HuH-7 (cell line): ENCODE measurements around the gene BLM.
"Not testable (repeated sequence)": the region's sequence is repeated elsewhere in the genome, so short reads cannot be mapped to it uniquely, and the experiment has no call there.

Experiments used
- DNase-seq: peaks from one replicate; pipeline ENCODE4 v3.0.0; 2011; ENCODE audit warnings: low spot score

The BLM gene

DNA sequence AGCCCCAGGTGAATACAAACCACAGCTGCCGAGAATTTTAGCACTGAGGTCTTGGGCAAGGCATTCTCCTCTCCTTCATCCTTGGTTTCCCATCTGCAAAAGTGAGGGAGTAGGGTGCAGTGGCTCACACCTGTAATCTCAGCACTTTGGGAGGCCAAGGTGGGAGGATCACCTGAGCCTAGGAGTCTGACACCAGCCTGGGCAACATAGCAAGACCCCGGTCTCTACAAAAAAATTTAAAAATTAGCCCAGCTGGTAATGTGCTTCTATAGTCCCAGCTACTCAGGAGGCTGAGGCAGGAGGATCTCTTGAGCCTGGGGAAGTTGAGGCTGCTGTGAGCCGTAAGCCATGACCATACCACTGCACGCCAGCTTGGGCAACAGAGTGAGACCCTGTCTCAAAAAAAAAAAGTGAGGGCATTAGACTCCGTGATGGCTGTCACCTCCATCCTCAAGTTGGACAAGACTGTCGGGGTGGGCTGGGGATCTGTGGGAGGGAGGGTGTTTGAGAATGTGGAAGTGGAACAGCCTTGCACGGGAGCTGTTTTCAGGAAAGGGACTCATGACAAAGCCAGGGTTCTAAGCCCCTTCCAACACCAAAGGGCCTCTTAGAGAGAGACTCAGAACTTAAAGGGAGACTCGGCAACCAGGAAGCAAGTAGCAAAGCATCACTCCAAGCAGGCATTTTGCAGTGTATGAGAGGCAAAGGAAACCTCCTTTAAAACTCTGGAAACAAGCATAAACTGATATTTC is 105.2 kb downstream of the BLM start:
- no peak for DNase-seq

- peak; percentile 60 for DNase-seq
Measured at GRCh38 chr15:90823455-90823974, 106.4 kb downstream of the BLM start.

- DNase-seq: not testable (repeated sequence)
Measured at GRCh38 chr15:90825115-90825899, 108.2 kb downstream of the BLM start.

GRCh38 chr15:90826206-90826885 is 109.2 kb downstream of the BLM start:
- DNase-seq: not testable (repeated sequence)

- no peak for DNase-seq
Measured at GRCh38 chr15:90826886-90827435, 109.8 kb downstream of the BLM start.

DNA sequence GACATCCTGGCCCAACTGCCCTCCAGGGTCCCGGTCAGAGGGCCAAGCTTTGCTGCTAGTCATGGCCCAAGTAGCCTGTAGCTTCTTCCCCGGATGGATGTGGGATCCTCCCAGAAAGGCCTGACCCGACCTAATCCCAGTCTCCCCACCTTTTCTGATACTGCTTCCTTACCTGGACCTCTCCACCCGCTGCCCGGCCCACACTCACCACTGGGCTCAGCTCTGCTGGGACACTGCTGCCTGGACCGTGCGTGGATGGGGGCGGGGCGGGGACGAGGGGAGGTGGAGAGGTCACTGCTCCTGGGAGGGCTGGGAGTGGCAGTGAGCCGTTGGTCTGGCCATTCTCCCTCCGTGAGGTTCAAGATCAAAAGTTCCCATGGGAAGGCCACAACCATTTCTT is 111.0 kb downstream of the BLM start:
- DNase-seq: no peak

DNA sequence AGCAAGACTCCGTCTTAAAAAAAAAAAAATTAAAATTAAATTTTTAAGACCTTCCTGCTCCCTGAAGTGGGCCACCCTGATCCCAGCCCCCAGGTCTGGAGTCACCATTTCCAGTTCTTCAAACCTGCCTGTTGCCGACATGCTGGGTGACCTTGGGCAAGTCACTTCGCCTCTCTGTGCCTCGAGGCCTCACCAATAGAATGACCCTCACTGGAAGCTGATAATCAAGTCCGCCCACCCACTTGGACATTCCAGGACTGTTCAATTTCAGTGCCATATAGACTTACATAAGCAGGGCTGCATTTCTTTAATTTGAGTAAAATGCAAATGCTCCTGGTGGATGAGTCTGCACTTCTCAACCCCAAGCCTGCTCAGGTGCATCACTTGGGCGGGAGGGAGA is 112.0 kb downstream of the BLM start:
- DNase-seq: no peak

GRCh38 chr15:90829942-90830440 is 112.8 kb downstream of the BLM start:
- no peak for DNase-seq

- DNase-seq: no peak
Measured at GRCh38 chr15:90834626-90835025, 117.5 kb downstream of the BLM start.

- peak; percentile 69 for DNase-seq
Measured at GRCh38 chr15:90836296-90836871, 119.2 kb downstream of the BLM start.

DNA sequence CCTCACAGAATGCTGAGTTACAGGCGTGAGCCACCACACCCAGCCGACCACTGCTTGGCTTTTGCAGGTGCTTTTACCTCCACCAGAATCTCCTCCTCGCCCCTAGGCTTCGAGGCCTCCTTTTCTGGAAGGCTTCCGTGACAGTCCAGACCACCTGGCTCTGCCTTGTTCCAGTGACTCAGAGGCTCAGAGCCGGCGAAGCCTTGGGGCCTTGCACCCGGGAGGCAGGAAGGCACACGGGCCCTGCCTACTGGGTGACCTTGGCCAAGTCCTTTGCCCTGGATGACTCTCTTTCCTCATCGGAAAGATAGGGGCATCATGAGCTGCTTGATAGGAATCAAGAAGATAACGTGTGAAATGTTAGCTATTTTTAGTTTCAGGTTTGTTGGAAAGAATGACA is 119.9 kb downstream of the BLM start:
- no peak for DNase-seq

DNA sequence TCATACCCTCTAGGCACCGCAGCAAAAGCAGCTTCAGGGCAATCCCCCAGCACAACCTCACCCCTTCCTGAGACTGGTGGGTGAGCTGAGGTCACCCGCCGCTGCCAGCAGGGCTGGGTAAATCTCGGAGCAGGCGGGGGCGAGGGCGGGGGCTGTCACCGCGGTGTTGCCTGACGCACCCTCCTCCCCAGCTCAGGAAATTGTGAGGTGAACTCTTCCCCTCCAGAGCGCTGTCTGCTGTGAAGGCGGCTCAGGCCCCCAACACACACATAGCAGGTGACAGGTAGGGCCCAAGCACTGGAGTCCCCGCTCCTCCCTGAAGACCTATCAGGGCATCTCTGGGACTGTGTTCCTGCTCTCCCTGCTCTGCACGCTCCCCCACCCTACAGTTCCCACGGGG is 121.0 kb downstream of the BLM start:
- DNase-seq: no peak

- DNase-seq: no peak
Measured at GRCh38 chr15:90838544-90838943, 121.4 kb downstream of the BLM start.

DNA sequence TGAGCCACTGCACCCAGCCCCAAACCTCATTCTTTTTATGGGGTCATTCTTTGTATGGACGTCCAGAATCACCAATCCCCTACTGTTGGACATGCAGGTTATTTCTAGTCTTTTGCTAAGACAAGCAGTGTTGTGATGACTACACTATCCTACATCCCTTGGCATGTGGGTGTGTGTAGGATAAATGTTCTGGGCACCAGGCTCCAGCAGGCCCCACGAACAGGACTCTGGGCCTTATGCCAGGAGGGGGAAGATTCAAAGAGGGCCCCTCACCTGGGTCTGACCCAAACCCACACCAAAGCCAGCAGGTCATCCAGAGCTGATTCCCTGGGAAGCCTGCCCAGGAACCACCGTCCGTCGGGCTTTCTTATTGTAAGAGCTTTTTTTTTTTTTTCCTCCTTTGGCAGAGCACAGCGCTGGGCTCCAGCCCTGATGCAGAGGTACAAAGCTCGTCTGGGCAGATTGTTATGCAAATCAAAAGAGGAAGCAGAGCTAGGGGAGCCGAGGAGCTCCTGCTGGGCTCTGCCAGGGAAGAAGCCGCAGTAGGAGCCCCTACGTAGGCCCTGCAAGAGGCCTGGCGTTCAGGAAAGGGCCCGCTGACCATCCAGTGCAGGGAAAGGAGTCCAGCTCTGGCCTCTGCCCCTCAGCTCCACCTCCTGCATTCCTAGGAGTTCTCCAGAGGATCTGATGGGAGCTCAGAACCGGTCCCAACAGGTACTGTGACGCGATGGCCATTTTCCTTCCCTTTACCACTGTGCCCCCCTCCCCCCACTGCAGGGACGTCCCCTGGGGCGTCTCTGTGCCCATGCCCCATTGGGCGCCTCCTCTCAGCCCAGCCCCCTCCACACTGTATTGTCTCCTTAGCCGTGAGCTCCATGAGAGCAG is 122.3 kb downstream of the BLM start:
- DNase-seq: no peak

DNA sequence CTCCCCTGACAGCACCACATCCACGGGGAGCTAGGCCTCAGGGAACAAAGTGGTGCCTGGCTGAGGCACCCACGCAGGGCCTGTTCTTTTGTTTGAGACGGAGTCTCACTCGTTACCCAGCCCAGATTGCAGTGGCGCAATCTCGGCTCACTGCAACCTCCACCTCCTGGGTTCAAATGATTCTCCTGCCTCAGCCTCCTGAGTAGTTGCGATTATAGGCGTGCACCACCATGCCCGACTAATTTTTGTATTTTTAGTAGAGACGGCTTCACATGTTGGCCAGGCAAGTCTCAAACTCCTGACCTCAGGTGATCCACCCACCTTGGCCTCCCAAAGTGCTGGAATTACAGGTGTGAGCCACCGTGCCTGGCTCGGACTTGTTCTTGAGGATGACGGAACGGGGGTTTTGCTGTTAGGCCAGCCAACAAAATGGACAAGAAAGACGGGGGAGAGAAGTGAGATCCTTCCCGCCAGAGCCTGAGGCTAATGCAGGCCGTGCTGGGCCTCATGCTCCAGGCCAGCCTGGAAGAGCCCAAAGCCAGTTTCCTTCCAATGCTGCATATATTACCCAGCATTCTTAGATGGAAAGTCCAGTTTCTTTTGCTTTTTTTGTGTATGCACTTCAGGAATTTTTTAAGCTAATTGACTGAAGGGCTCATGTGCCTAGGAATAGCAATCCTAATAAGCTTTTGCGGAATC is 123.2 kb downstream of the BLM start:
- DNase-seq: no peak

DNA sequence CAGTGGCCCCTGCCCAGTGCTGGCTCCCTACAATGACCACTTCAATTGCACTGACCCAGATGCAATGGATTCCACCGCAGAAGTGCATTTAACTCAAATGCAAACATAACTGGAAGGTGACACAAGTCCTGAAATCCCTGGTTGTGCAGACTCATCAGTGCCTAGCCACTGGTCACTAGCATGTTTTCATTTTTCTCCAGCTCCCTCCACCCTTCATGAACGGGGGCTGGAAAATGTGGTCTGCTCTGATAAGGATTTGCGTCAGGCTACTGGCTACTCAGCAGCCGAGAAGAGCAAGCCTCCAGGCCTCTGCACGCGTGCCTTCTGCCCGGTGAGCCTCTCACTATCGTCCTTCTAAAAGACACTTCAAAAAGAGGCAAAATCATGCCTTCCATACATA is 123.8 kb downstream of the BLM start:
- DNase-seq: no peak

DNA sequence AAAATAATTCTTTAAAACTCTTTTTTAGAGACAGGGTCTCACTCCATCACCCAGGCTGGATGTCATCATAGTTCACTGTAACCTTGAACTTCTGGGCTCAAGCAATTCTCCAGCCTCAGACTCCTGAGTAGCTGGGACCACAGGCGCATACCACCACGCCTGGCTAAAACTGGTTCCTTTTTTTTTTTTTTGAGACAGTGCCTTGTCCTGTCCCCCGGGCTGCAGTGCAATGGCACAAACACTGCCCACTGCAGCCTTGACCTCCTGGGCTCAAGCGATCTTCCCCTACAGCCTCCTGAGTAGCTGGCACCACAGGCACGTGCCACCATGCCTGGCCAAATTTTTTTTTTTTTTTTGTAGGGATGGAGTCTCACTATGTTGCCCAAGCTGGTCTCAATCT is 127.5 kb downstream of the BLM start:
- no peak for DNase-seq

- no peak for DNase-seq
Measured at GRCh38 chr15:90845201-90845949, 128.2 kb downstream of the BLM start.

DNA sequence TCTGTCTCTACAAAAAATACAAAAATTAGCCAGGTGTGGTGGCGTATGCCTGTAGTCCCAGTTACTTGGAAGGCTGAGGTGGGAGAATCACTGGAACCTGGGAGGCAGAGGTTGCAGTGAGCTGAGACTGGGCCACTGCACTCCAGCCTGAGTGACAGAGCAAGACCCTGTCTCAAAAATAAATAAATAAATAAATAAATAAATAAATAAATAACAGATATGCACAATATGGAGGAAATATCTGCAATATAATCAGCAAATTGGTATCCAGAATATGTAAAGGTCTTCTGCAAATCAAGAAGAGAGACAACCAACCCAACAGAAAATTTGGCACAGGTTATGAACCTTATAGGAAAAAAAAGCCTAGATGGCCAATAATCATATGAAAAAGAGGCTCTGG is 132.3 kb downstream of the BLM start:
- DNase-seq: not testable (repeated sequence)
